HUDEP-2 (cell line): ENCODE results near the gene PPP6C.

Experiments used
- DNase-seq, 76 experiments: peaks; one replicate each; lab custom pipeline; 2025; ENCODE audit not compliant: unreplicated experiment in 76 of 76; lab: John Stamatoyannopoulos, UW

Gene PPP6C

GRCh38 chr9:125103021-125103420 lies 86.6 kb downstream of the PPP6C start:
- DNase-seq = no peak

- no peak for DNase-seq
Observed at GRCh38 chr9:125100822-125101221, 88.8 kb downstream of the PPP6C start.

- no peak for DNase-seq
Observed at GRCh38 chr9:125099816-125100215, 89.8 kb downstream of the PPP6C start.
